Activated gamma-delta T cell (primary cell): ENCODE results near the gene NREP.

Source experiments
- DNase-seq: peaks from one replicate; lab custom pipeline; 2025; lab: John Stamatoyannopoulos, UW

Gene NREP

GRCh38 chr5:111697215-111697614, 59.8 kb downstream of the NREP start:
- no peak for DNase-seq

GRCh38 chr5:111695991-111696390, 61.0 kb downstream of the NREP start:
- DNase-seq: no peak

- no peak for DNase-seq
Measured at GRCh38 chr5:111694133-111694532, 62.9 kb downstream of the NREP start.

GRCh38 chr5:111691914-111692313, 65.1 kb downstream of the NREP start:
- DNase-seq: no peak

GRCh38 chr5:111691508-111691907, 65.5 kb downstream of the NREP start:
- no peak for DNase-seq

GRCh38 chr5:111689357-111689935, 67.5 kb downstream of the NREP start:
- DNase-seq: no peak

GRCh38 chr5:111685969-111686368, 71.0 kb downstream of the NREP start:
- no peak for DNase-seq

DNA sequence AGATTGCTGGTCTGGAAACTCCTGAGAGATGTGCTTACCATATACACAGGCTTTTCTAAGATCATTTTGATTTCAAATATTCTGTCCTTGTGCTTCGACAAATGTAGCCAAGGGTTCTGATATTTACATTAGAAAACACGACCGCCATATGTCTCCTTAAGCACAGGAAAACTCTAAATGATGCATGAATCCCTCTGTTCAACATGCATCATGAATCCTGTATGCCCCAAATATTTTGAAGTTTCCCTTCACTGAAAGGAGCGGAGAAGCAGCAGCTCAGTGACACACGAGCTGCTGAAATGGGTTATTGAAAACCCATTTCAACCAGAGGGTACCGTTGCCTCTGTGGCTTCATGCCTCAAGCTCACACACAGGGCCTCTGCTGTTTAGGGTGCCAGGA, 74.4 kb downstream of the NREP start:
- no peak for DNase-seq

DNA sequence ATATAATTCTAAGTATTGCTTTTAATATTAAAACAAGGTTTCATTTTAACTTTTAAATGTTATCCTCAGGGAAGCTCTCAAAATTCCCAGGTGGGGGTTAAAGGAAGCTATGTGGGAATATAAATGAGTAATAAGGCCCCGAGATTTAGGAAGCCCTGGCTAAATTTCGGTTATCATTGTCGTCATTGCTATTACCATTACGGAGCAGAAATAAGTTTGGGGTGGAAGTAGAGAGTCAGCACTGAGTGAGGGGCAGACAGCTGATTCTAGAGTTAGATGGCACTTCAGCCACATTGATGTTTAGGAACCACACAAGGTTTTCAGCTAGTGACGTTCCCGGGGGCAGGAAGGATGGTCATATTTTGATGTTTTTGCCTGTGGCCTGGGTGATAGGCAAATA, 74.9 kb downstream of the NREP start:
- DNase-seq: no peak

DNA sequence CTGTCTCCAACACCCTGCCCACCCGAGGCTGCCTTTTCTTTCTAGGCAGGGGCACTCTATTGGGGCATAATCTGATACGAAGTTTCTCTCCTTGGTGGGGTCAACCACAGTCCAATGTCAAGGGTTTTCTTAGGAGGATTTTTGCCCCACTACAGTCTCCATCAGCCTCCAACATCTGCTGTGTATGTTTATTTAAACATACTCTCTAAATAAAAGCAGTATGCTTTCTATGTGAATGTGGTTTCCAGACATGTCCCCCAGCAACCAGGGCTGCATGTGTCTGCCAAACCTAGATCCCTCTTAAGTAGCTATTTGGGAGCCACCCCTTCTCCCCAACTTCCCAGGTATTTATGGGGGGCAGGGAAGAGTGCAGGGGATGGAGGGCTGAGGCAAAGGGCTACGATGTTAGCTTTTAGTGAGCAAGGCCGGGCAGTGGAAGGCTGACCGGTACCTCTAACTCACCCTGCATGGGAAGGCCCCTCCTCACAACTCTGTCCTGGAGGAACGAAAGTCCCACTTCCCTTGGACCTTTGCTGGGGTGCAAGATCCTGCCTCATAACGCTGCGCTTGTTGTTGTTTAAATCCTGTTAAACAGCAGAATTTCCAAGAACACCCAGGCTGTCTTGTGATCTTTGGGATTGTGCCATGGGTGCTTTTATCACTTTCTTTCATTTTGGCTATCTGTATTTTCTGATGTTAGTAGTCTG, 75.4 kb downstream of the NREP start:
- DNase-seq: no peak

DNA sequence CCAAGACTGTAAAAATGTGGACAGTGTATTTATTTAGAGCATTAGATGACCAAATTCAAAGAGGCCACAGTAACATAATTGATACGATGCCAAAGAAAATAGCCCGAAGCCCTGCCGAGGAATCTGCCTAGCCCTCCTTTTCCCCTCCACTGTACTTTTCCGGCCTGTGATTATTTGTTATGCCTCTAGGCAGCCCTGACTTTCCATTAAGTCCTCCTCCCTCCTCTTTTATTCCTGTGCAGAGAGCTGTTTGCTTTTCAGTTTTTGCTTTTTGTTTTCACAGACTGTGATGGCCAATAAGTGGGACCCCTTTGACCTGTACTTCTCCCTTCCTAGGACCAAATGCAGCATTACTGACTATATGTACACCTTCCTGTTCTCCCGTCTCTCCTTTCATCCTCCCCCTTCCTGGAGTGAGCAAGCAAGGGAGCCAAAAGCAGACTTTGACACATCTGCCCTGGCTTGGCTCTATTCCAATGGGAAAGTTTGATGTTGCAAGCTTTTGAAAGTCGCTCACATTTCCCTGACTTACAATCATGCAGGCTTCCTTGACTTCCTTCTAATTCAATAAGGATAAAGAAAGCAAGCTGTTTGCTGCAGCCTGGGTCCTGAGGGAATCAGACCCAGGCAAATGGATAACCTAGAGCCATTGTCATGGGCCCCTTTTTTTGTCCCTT, 76.1 kb downstream of the NREP start:
- no peak for DNase-seq

GRCh38 chr5:111679611-111680010, 77.4 kb downstream of the NREP start:
- DNase-seq: no peak
